Heart right ventricle (tissue), 16 donors: ENCODE results near the gene CITED4. TPM values are rescaled to one million over a fixed set of nuclear protein-coding genes. Genes with fewer than 3 reads are reported as not detected.

Experiments used
- ATAC-seq, 8 donors: fragments of 200-7000 bp; cut with Tn5 transposase; one replicate each; pipeline ENCODE4 v1.9.1; 2020; ENCODE audit warnings: mild to moderate bottlenecking in 8 of 8, moderate library complexity in 8 of 8, moderate number of reproducible peaks in 1 of 8
- DNase-seq, 2 donors: peaks; one replicate each; pipeline ENCODE4 v3.0.0-alpha.2; 2020
- H3K27ac ChIP-seq, 10 donors: fragments of 200-600 bp; sonication (generic) in 2 of 10; one replicate each; pipeline versions ENCODE4 v1.5.0 to v1.8.0; 2020 to 2022; ENCODE audit warnings: mild to moderate bottlenecking in 3 of 10
- H3K27me3 ChIP-seq, 7 donors: fragments of 200-600 bp; one replicate each; pipeline ENCODE4 v1.8.0; 2021 to 2022; ENCODE audit warnings: mild to moderate bottlenecking in 2 of 7
- H3K36me3 ChIP-seq, 9 donors: fragments of 200-600 bp; sonication (generic) in 1 of 9; one replicate each; pipeline versions ENCODE4 v1.5.0 to v1.8.0; 2020 to 2022; ENCODE audit warnings: mild to moderate bottlenecking in 2 of 9
- H3K4me1 ChIP-seq, 9 donors: fragments of 200-600 bp; sonication (generic) in 1 of 9; one replicate each; pipeline versions ENCODE4 v1.5.0 to v1.8.0; 2020 to 2022; ENCODE audit warnings: mild to moderate bottlenecking in 4 of 9
- H3K4me3 ChIP-seq, 10 donors: fragments of 200-600 bp; sonication (generic) in 2 of 10; one replicate each; pipeline versions ENCODE4 v1.5.0 to v1.8.0; 2020 to 2022; ENCODE audit warnings: mild to moderate bottlenecking in 7 of 10, moderate library complexity in 2 of 10
- H3K9me3 ChIP-seq, 11 donors: fragments of 200-600 bp in 10 of 11; sonication (generic) in 2 of 11; one replicate each; pipeline versions ENCODE4 v1.5.0 to v1.8.0; 2013 to 2022; ENCODE audit warnings: mild to moderate bottlenecking in 2 of 11, control low read depth in 1 of 11, moderate library complexity in 1 of 11
- CTCF ChIP-seq, 9 donors: fragments of 200-600 bp; sonication (generic) in 2 of 9; IDR thresholded peaks; one replicate each; pipeline versions ENCODE4 v1.5.0 to v1.8.0; 2021 to 2022; ENCODE audit warnings: antibody characterized with exemption in 9 of 9, mild to moderate bottlenecking in 5 of 9, moderate library complexity in 1 of 9
- WGBS, 2 donors: extraction: QIAGEN DNeasy Blood & Tissue Kit; methylation state at CpG; one replicate each; pipeline ENCODE4 v1.1.7; 2013; ENCODE audit warnings: inconsistent platforms in 1 of 2; 5-methylcytosine and 5-hydroxymethylcytosine counted together
- intact Hi-C, 10 donors: fragments of 100-400 bp; cut with DNase I; formaldehyde crosslinking; loops; one replicate each; pipeline versions ENCODE4 v1.11.1 to v1.14.2; 2022
- polyA plus RNA-seq, 2 donors: library from polyadenylated mRNA; stranded (reverse); fragments of 200-250 nt; gene quantifications; one replicate each; pipeline ENCODE4 v1.2.3, GENCODE V29; 2013
- total RNA-seq, 10 donors: library from RNA; stranded (reverse); fragmentation: NEBNext Ultra II Directional in 3 of 10; extraction: Animal tissue kit (Norgen Biotek cat#: 25700) in 3 of 10; gene quantifications; one replicate each; pipeline versions ENCODE4 v1.2.1 to v1.2.4, GENCODE V29; 2021 to 2023
- donor health status: Arrhythmogenic right ventricular cardiomyopathy.
- donor health status: ischemic (EF 13 %, LVEDD 7.1; RV severe dilation, severe dysfunction).
- donor health status: healthy with polysubstance abuse.
- donor health status: DM: no; HTN: yes; CAD: no.
- donor health status: DM: no; HTN: no; CAD: no.
- donor health status: ischemic (EF 25% LVEDD 6.9; RV normal size, moderate dysfunction).
- donor health status: ischemic (EF 25% LVEDD 5.7; RV mildly dilated, moderate dysfunction).
- donor health status: healthy.
- donor health status: DM: yes; HTN: yes; CAD: no.
- donor health status: Ischemic cardiomyopathy.
- donor health status: ischemic (EF 35%, LVEDD 5.7; RV mildly dilated, moderate dysfunction).
- donor health status: nonischemic (EF 11% LVEDD 7.7; RV severe dilation, severe dysfunction).
- donor health status: DM: yes; HTN: yes; CAD: no.
- donor health status: PGD.
- donor health status: ischemic (EF 29% LVEDD 5.4; RV normal size, mild dysfunction).
- donor health status: nonischemic (EF 23%, LVEDD 6.1; RV moderate dilation, normal function).

Gene CITED4
- total and polyA plus RNA-seq, 12 donors = 6.1 to 88.8 (median 25.8) TPM

- intact Hi-C loops = no loop called here
- Histone ChIP-seq H3K9me3 (no peaks in the 10 kb centered on the region), H3K27me3 (peaks cover 0 to 17% (median 2%) of the 10 kb centered on the region in 7 donors), H3K27ac (no peak overlapping the region), H3K4me1 (peaks cover 2 to 22% (median 12%) of the 10 kb centered on the region in 9 donors), H3K4me3 (no peak overlapping the region), H3K36me3 (no peaks in the 10 kb centered on the region)
- DNase-seq (no peak), ATAC-seq (no peak)
- WGBS, 2 donors = 87 to 97% methylated on average over 4 of the region's 4 CpGs
- TF ChIP-seq CTCF (IDR thresholded peaks at IDR 0.05) = no peak
Measured at GRCh38 chr1:40823345-40823744, 38.8 kb downstream of the CITED4 start.

GRCh38 chr1:40822890-40823289 lies 39.3 kb downstream of the CITED4 start:
- H3K4me3 ChIP-seq = no peak overlapping the region
- ATAC-seq (no peak), DNase-seq (no peak)
- peaks cover 5 to 27% (median 16%) of the 10 kb centered on the region in 9 donors for H3K4me1 ChIP-seq
- H3K9me3 ChIP-seq = no peaks in the 10 kb centered on the region
- 96 to 97% methylated on average over 12 of the region's 12 CpGs for WGBS, 2 donors
- no peak overlapping the region for H3K27ac ChIP-seq
- intact Hi-C loops = no loop called here
- H3K27me3 ChIP-seq = peaks cover 0 to 20% (median 7%) of the 10 kb centered on the region in 7 donors
- no peaks in the 10 kb centered on the region for H3K36me3 ChIP-seq
- TF ChIP-seq CTCF (IDR thresholded peaks at IDR 0.05) = no peak

- H3K4me3 ChIP-seq = no peak overlapping the region
- intact Hi-C loops = no loop called here
- H3K27me3 ChIP-seq = peaks cover 0 to 23% (median 8%) of the 10 kb centered on the region in 7 donors
- ATAC-seq (no peak), DNase-seq (no peak)
- WGBS, 2 donors = 72 to 83% methylated on average over 6 of the region's 6 CpGs
- peaks cover 5 to 27% (median 16%) of the 10 kb centered on the region in 9 donors for H3K4me1 ChIP-seq
- no peak for TF ChIP-seq CTCF (IDR thresholded peaks at IDR 0.05)
- H3K36me3 ChIP-seq = no peaks in the 10 kb centered on the region
- H3K9me3 ChIP-seq = no peaks in the 10 kb centered on the region
- H3K27ac ChIP-seq = no peak overlapping the region
Measured at GRCh38 chr1:40820911-40821693, 41.1 kb downstream of the CITED4 start.

- WGBS, 2 donors = 87 to 92% methylated on average over 3 of the region's 3 CpGs
- ATAC-seq = no peak
- Histone ChIP-seq H3K36me3 (no peaks in the 10 kb centered on the region), H3K4me1 (peaks cover 5 to 19% (median 14%) of the 10 kb centered on the region in 9 donors), H3K27me3 (peaks cover 0 to 23% (median 8%) of the 10 kb centered on the region in 7 donors), H3K27ac (no peak overlapping the region), H3K4me3 (no peak overlapping the region), H3K9me3 (no peaks in the 10 kb centered on the region)
- no peak for DNase-seq
- intact Hi-C loops = no loop called here
- TF ChIP-seq CTCF (IDR thresholded peaks at IDR 0.05) = no peak
Measured at GRCh38 chr1:40820251-40820797, 41.8 kb downstream of the CITED4 start.
